Retina (tissue), 1 donor: ENCODE results near the gene ST6GALNAC4.

Experiments
- DNase-seq: peaks from one replicate; pipeline ENCODE4 v3.0.0-alpha.2; 2016

ST6GALNAC4 gene

GRCh38 chr9:127928676-127929624, 12.1 kb upstream of the ST6GALNAC4 start:
- no peak for DNase-seq

GRCh38 chr9:127927988-127928675, 11.3 kb upstream of the ST6GALNAC4 start:
- DNase-seq, result no peak

GRCh38 chr9:127927201-127927987, 10.6 kb upstream of the ST6GALNAC4 start:
- DNase-seq, result no peak

GRCh38 chr9:127926906-127927200, 10.0 kb upstream of the ST6GALNAC4 start:
- no peak for DNase-seq

GRCh38 chr9:127925959-127926905, 9.4 kb upstream of the ST6GALNAC4 start:
- DNase-seq, result no peak

- DNase-seq, result no peak
Measured at GRCh38 chr9:127924736-127925444, 8.0 kb upstream of the ST6GALNAC4 start.

GRCh38 chr9:127923771-127924170, 6.9 kb upstream of the ST6GALNAC4 start:
- no peak for DNase-seq

- DNase-seq, result no peak
Measured at GRCh38 chr9:127923046-127923445, 6.2 kb upstream of the ST6GALNAC4 start.

GRCh38 chr9:127921557-127922120, 4.8 kb upstream of the ST6GALNAC4 start:
- DNase-seq, result peak; percentile 80

GRCh38 chr9:127920794-127921193, 4.0 kb upstream of the ST6GALNAC4 start:
- DNase-seq, result no peak

- DNase-seq, result no peak
Measured at GRCh38 chr9:127919253-127919815, 2.5 kb upstream of the ST6GALNAC4 start.

- no peak for DNase-seq
Measured at GRCh38 chr9:127918183-127919107, 1.6 kb upstream of the ST6GALNAC4 start.

- DNase-seq, result no peak
Measured at GRCh38 chr9:127917603-127918002, 762 bp upstream of the ST6GALNAC4 start.

- no peak for DNase-seq
Measured at GRCh38 chr9:127915801-127916719, 781 bp downstream of the ST6GALNAC4 start.

GRCh38 chr9:127915325-127915752, 1.5 kb downstream of the ST6GALNAC4 start:
- DNase-seq, result no peak

GRCh38 chr9:127913682-127914081, 3.2 kb downstream of the ST6GALNAC4 start:
- no peak for DNase-seq

GRCh38 chr9:127912882-127913281, 4.0 kb downstream of the ST6GALNAC4 start:
- DNase-seq, result no peak

- no peak for DNase-seq
Measured at GRCh38 chr9:127912296-127912695, 4.5 kb downstream of the ST6GALNAC4 start.
